T-helper 22 cell (primary cell): ENCODE measurements around the gene TPSAB1.
"Not testable (repeated sequence)": the region's sequence is repeated elsewhere in the genome, so short reads cannot be mapped to it uniquely, and the experiment has no call there.

Experiments
- DNase-seq: peaks from one replicate; pipeline ENCODE4 v3.0.0-alpha.2; 2020; ENCODE audit warnings: low read depth

TPSAB1 gene

GRCh38 chr16:1223355-1224214, 16.9 kb upstream of the TPSAB1 start:
- DNase-seq = no peak

GRCh38 chr16:1224558-1224957, 15.9 kb upstream of the TPSAB1 start:
- DNase-seq = no peak

- DNase-seq = no peak
Measured at GRCh38 chr16:1225051-1225451, 15.5 kb upstream of the TPSAB1 start, which contains the start of gene TPSG1. TSS of gene TPSG1 (minus strand) at chr16:1225268. CDS start at chr16:1225252, 16 bp downstream.

- not testable (repeated sequence) for DNase-seq
Measured at GRCh38 chr16:1225728-1226311, 14.7 kb upstream of the TPSAB1 start.

- DNase-seq = not testable (repeated sequence)
Measured at GRCh38 chr16:1226692-1227091, 13.8 kb upstream of the TPSAB1 start.

GRCh38 chr16:1228227-1228626, 12.3 kb upstream of the TPSAB1 start:
- not testable (repeated sequence) for DNase-seq

- not testable (repeated sequence) for DNase-seq
Measured at GRCh38 chr16:1229476-1229875, 11.0 kb upstream of the TPSAB1 start.

GRCh38 chr16:1230084-1230470, 10.4 kb upstream of the TPSAB1 start, which contains the start of gene TPSB2:
TSS of gene TPSB2 (minus strand) at chr16:1230184. CDS start at chr16:1229951, 233 bp downstream.
- DNase-seq = not testable (repeated sequence)

- not testable (repeated sequence) for DNase-seq
Measured at GRCh38 chr16:1230471-1231212, 9.9 kb upstream of the TPSAB1 start.

GRCh38 chr16:1231301-1231700, 9.2 kb upstream of the TPSAB1 start:
- not testable (repeated sequence) for DNase-seq

- DNase-seq = not testable (repeated sequence)
Measured at GRCh38 chr16:1232049-1232748, 8.3 kb upstream of the TPSAB1 start.

- not testable (repeated sequence) for DNase-seq
Measured at GRCh38 chr16:1236659-1237058, 3.8 kb upstream of the TPSAB1 start.

- no peak for DNase-seq
Measured at GRCh38 chr16:1237990-1238389, 2.5 kb upstream of the TPSAB1 start.

GRCh38 chr16:1238909-1239308, 1.6 kb upstream of the TPSAB1 start:
- DNase-seq = not testable (repeated sequence)

- DNase-seq = not testable (repeated sequence)
Measured at GRCh38 chr16:1239575-1239974, 930 bp upstream of the TPSAB1 start.

GRCh38 chr16:1241081-1241480, 576 bp downstream of the TPSAB1 start:
- not testable (repeated sequence) for DNase-seq

GRCh38 chr16:1243363-1243762, 2.9 kb downstream of the TPSAB1 start:
- DNase-seq = not testable (repeated sequence)

GRCh38 chr16:1243907-1244850, 3.7 kb downstream of the TPSAB1 start:
- DNase-seq = not testable (repeated sequence)

- DNase-seq = no peak
Measured at GRCh38 chr16:1244881-1245280, 4.4 kb downstream of the TPSAB1 start.

- no peak for DNase-seq
Measured at GRCh38 chr16:1245452-1246020, 5.0 kb downstream of the TPSAB1 start.
